Measurements from ENCODE around the gene ADGRG2. TPM values are rescaled to one million over a fixed set of nuclear protein-coding genes. Genes with fewer than 3 reads are reported as not detected.

ADGRG2 gene
- polyA plus RNA-seq, 1 donor from 2014 or later = 0.05 TPM

GRCh38 chrX:18951032-18951431 is 171.2 kb downstream of the ADGRG2 start:
- no peak overlapping the region for H3K4me3 ChIP-seq (ENCODE audit: low read length)
- H3K79me2 ChIP-seq (replicated peaks; ENCODE audit: insufficient read depth, low read length) = no peaks in the 10 kb centered on the region
- H3F3A ChIP-seq (ENCODE audit: insufficient read depth, low read length, poor library complexity, severe bottlenecking) = no peaks in the 10 kb centered on the region
- no peaks in the 10 kb centered on the region for H3K27me3 ChIP-seq (ENCODE audit: insufficient read depth, low read depth, low read length)
- no peak overlapping the region for H2AFZ ChIP-seq (ENCODE audit: low read depth, low read length)
- H3K9me3 ChIP-seq (ENCODE audit: low read length) = no peaks in the 10 kb centered on the region
- no peak overlapping the region for H3K4me2 ChIP-seq (ENCODE audit: low read length)
- no peak overlapping the region for H3K27ac ChIP-seq (ENCODE audit: low read length)
- no peaks in the 10 kb centered on the region for H4K20me1 ChIP-seq (ENCODE audit: insufficient read depth)
- TF ChIP-seq RAD21 (conservative IDR thresholded peaks at IDR 0.05) (no peak), CTCF (IDR thresholded peaks at IDR 0.05; ENCODE audit: poor library complexity, severe bottlenecking) (no peak), TAF1 (IDR thresholded peaks at IDR 0.05; ENCODE audit: low read depth) (no peak), EZH2 (IDR thresholded peaks at IDR 0.05; ENCODE audit: borderline replicate concordance, insufficient read depth, low read length, poor library complexity, severe bottlenecking) (no peak), MXI1 (conservative IDR thresholded peaks at IDR 0.05; ENCODE audit: poor library complexity, severe bottlenecking) (no peak), REST (IDR thresholded peaks at IDR 0.05; ENCODE audit: borderline replicate concordance) (no peak), EP300 (conservative IDR thresholded peaks at IDR 0.05; ENCODE audit: poor library complexity, severe bottlenecking) (no peak), SMC3 (conservative IDR thresholded peaks at IDR 0.05; ENCODE audit: poor library complexity) (no peak), POLR2AphosphoS5 (IDR thresholded peaks at IDR 0.05) (no peak)
- H3K36me3 ChIP-seq (ENCODE audit: insufficient read depth, low read length) = no peaks in the 10 kb centered on the region
- H3K9ac ChIP-seq (ENCODE audit: low read length) = no peak overlapping the region
- no peaks in the 10 kb centered on the region for H3K9me2 ChIP-seq (ENCODE audit: insufficient read depth, low read length)

- Histone ChIP-seq H3K4me2 (ENCODE audit: low read length) (no peak overlapping the region), H3K79me2 (replicated peaks; ENCODE audit: insufficient read depth, low read length) (no peaks in the 10 kb centered on the region), H2AFZ (ENCODE audit: low read depth, low read length) (no peak overlapping the region), H3K27ac (ENCODE audit: low read length) (no peak overlapping the region), H4K20me1 (ENCODE audit: insufficient read depth) (no peaks in the 10 kb centered on the region), H3K4me3 (ENCODE audit: low read length) (no peak overlapping the region), H3K27me3 (ENCODE audit: insufficient read depth, low read depth, low read length) (no peaks in the 10 kb centered on the region), H3K9me3 (ENCODE audit: low read length) (no peaks in the 10 kb centered on the region), H3F3A (ENCODE audit: insufficient read depth, low read length, poor library complexity, severe bottlenecking) (no peaks in the 10 kb centered on the region), H3K9me2 (ENCODE audit: insufficient read depth, low read length) (no peaks in the 10 kb centered on the region), H3K36me3 (ENCODE audit: insufficient read depth, low read length) (no peaks in the 10 kb centered on the region), H3K9ac (ENCODE audit: low read length) (no peak overlapping the region)
- TF ChIP-seq EP300 (conservative IDR thresholded peaks at IDR 0.05; ENCODE audit: poor library complexity, severe bottlenecking) = no peak
- TF ChIP-seq CTCF (IDR thresholded peaks at IDR 0.05; ENCODE audit: poor library complexity, severe bottlenecking) = no peak
These were observed 172.3 kb downstream of the ADGRG2 start for GRCh38 chrX:18949944-18950301.
